BE2C (cell line): ENCODE results near the gene HHIPL1.
"Not testable (repeated sequence)": the region's sequence is repeated elsewhere in the genome, so short reads cannot be mapped to it uniquely, and the experiment has no call there.

Source experiments
- DNase-seq: peaks from one replicate; pipeline ENCODE4 v3.0.0-alpha.2; 2020
- H3K27me3 ChIP-seq: fragments of 250-450 bp; sonication (Bioruptor Pico); 2 replicates; pipeline ENCODE4 v1.5.1; 2020; ENCODE audit warnings: mild to moderate bottlenecking
- H3K36me3 ChIP-seq: fragments of 250-450 bp; sonication (Bioruptor Pico); 2 replicates; pipeline ENCODE4 v1.5.1; 2020; ENCODE audit warnings: mild to moderate bottlenecking
- H3K4me1 ChIP-seq: fragments of 250-450 bp; sonication (Bioruptor Pico); 2 replicates; pipeline ENCODE4 v1.5.1; 2020
- H3K4me3 ChIP-seq: 2 replicates; pipeline ENCODE4 v1.5.1; 2011; ENCODE audit warnings: low read depth, low read length
- H3K9me3 ChIP-seq: fragments of 250-450 bp; sonication (Bioruptor Pico); 2 replicates; pipeline ENCODE4 v1.5.1; 2020
- TF ChIP-seq, protein P1 (sequence below): IDR thresholded peaks from 2 replicates; pipeline ENCODE4 v1.5.1; 2012; ENCODE audit warnings: mild to moderate bottlenecking, low read depth, low read length

The HHIPL1 gene

DNA sequence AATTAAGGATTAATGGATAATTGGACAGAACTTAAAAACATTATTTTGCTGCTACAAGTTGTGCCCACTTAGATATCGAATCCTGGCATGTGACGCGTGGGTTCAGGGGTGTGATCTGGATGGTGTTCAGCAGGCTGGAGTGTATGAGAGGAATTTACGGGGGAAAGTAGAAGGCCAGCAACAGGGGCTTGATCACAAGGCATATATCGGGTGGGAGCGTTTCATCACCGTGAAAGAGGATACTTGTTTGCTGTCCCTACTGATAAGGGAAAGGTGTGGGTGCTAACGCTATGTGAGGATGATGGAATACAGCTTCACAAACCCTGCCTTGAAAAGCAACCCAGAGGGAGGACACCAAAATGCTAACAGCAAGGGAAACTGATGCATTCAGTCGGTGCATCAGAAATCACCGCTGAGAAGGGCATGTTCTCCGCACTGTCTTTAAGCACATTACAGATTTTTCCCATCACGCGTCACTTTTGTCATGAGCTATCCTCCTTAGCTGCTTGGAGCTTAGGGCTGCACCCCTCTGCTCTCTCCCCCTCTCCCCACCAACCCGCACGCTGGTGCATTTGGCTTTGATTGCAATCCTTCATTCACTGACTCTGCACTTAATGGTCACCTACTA lies 13.4 kb downstream of the HHIPL1 start:
- no peak for DNase-seq
- Histone ChIP-seq H3K36me3 (no peaks in the 10 kb centered on the region), H3K9me3 (no peaks in the 10 kb centered on the region), H3K4me1 (no peaks in the 10 kb centered on the region), H3K27me3 (peaks cover 21% of the 10 kb centered on the region), H3K4me3 (no peak overlapping the region)
- TF ChIP-seq, protein P1, sequence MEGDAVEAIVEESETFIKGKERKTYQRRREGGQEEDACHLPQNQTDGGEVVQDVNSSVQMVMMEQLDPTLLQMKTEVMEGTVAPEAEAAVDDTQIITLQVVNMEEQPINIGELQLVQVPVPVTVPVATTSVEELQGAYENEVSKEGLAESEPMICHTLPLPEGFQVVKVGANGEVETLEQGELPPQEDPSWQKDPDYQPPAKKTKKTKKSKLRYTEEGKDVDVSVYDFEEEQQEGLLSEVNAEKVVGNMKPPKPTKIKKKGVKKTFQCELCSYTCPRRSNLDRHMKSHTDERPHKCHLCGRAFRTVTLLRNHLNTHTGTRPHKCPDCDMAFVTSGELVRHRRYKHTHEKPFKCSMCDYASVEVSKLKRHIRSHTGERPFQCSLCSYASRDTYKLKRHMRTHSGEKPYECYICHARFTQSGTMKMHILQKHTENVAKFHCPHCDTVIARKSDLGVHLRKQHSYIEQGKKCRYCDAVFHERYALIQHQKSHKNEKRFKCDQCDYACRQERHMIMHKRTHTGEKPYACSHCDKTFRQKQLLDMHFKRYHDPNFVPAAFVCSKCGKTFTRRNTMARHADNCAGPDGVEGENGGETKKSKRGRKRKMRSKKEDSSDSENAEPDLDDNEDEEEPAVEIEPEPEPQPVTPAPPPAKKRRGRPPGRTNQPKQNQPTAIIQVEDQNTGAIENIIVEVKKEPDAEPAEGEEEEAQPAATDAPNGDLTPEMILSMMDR: no peak

DNA sequence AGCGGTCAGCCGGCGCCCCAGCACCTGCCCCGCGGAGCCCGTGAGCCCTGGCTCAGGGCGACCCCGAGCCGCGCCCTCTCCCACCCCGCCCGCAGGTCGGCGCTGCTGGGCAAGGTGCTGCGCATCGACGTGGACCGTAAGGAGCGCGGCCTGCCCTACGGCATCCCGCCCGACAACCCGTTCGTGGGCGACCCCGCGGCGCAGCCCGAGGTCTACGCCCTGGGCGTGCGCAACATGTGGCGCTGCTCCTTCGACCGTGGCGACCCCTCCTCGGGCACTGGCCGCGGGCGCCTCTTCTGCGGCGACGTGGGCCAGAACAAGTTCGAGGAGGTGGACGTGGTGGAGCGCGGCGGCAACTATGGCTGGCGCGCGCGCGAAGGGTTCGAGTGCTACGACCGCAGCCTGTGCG lies 14.4 kb downstream of the HHIPL1 start:
- H3K4me3 ChIP-seq: no peak overlapping the region
- DNase-seq: no peak
- TF ChIP-seq, protein P1: peak; percentile 8; the same call in 1 of the 2 replicates
- H3K4me1 ChIP-seq: peaks cover 7% of the 10 kb centered on the region; the same call in 1 of the 2 replicates
- H3K36me3 ChIP-seq: no peaks in the 10 kb centered on the region
- no peaks in the 10 kb centered on the region for H3K9me3 ChIP-seq
- peaks cover 21% of the 10 kb centered on the region for H3K27me3 ChIP-seq

DNA sequence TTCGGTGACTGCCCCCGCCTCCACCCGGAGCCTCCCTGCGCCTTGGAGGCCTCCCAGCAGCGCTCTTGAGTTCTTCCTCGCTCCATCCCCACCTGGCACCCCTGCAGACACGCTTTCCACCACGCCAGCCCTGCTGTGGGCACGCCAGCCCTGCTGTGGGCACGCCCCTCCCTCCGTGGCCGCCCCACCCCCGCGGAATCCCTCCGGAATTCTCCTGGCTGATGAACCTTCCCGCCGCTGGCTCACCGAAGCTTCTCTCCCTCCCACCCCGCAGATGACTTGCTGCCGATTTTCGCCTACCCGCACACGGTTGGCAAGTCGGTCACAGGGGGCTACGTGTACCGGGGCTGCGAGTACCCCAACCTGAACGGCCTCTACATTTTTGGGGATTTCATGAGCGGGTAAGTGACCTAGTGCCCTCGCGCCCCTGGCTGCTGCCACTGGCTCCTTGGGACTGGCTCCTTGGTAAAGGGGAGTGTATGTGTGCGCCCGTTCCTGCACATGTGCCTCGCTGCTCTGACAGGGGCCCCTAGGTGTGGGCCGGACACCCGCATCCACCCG lies 15.2 kb downstream of the HHIPL1 start:
- TF ChIP-seq, protein P1: no peak
- H3K9me3 ChIP-seq: no peaks in the 10 kb centered on the region

DNA sequence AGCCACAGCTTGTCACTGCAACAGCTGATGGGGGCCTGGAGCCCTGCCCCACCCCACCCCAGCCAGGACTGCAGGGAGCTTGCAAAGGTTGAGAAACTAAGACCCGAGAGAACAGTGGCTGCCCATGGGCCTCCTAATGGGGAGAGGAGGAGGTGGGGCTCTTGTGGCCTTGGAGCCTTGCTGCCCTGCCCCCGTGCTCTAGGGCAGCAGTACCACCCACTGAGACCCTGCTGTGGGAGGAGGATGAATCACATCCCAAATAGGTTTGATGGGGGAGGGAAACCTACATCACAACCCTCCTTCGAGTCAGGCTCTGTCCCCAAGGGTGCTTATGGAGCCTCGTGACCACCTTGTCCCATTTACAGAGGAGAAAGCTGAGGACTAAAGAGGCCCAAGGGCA lies 15.9 kb downstream of the HHIPL1 start:
- no peak for DNase-seq
- TF ChIP-seq, protein P1: no peak
- H3K4me1 ChIP-seq: peaks cover 8% of the 10 kb centered on the region; the same call in 1 of the 2 replicates
- no peaks in the 10 kb centered on the region for H3K9me3 ChIP-seq
- no peaks in the 10 kb centered on the region for H3K36me3 ChIP-seq
- H3K27me3 ChIP-seq: peaks cover 21% of the 10 kb centered on the region
- H3K4me3 ChIP-seq: no peak overlapping the region

More for the DNA sequence above, 15.2 kb downstream of the HHIPL1 start:
- Histone ChIP-seq H3K4me1 (peaks cover 8% of the 10 kb centered on the region; the same call in 1 of the 2 replicates), H3K4me3 (no peak overlapping the region), H3K27me3 (peaks cover 21% of the 10 kb centered on the region), H3K36me3 (no peaks in the 10 kb centered on the region)
- DNase-seq: no peak

DNA sequence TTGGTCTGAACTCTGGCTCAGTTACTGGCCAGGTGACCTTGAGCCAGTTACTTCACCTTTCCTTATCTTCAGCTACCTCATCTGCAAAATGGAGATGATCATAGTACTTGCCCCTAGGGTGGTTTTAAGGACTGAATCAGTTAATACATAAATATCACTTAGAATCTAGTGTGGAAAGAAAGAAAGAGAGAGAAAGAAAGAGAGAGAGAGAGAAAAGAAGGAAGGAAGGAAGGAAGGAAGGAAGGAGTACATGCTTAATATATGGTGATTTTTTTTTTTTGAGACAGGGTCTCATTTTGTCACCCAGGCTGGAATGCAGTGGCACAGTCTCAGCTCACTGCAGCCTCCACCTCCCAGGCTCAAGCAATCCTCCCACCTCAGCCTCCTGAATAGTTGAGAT lies 16.3 kb downstream of the HHIPL1 start:
- DNase-seq, H3K9me3 ChIP-seq, H3K4me1 ChIP-seq, H3K4me3 ChIP-seq, H3K36me3 ChIP-seq: not testable (repeated sequence)
- H3K27me3 ChIP-seq: peaks cover 21% of the 10 kb centered on the region

DNA sequence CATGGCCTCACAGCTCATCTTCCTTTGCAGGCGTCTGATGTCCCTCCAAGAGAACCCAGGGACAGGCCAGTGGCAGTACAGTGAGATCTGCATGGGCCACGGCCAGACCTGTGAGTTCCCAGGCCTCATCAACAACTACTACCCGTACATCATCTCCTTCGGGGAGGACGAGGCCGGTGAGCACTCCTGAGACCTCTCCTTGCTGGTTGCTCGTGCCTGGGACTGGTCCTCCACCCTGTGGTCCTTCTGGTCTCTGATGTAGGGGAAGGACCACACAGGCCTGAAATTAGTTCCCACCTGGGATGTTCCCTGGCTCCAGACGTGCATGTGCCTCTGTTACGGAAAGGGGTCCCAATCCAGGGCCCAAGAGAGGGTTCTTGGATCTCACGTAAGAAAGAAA lies 17.9 kb downstream of the HHIPL1 start:
- no peak for DNase-seq
- TF ChIP-seq, protein P1: no peak
- Histone ChIP-seq H3K9me3 (no peaks in the 10 kb centered on the region), H3K4me3 (no peak overlapping the region), H3K36me3 (no peaks in the 10 kb centered on the region), H3K27me3 (peaks cover 21% of the 10 kb centered on the region), H3K4me1 (peaks cover 8% of the 10 kb centered on the region; the same call in 1 of the 2 replicates)
